GM12878 (cell line): Measurements from ENCODE around the gene TPGS1. TPM values are rescaled to one million over a fixed set of nuclear protein-coding genes. Genes with fewer than 3 reads are reported as not detected.

Source experiments
- ASH2L ChIP-seq: fragments of 300-600, 200-600 bp; sonication (generic); IDR thresholded peaks from 2 replicates; pipeline ENCODE4 v1.6.1; 2017; ENCODE audit warnings: low read depth, mild to moderate bottlenecking, borderline replicate concordance
- ATF2 ChIP-seq: IDR thresholded peaks from 2 replicates; pipeline ENCODE4 v1.6.1; 2012; ENCODE audit warnings: low read length, inconsistent platforms
- BMI1 ChIP-seq: fragments of 450-650 bp; IDR thresholded peaks from 2 replicates; pipeline ENCODE4 v1.6.1; 2016; ENCODE audit warnings: mild to moderate bottlenecking, moderate library complexity, borderline replicate concordance
- CBX3 ChIP-seq: fragments of 200-600 bp; sonication (generic); IDR thresholded peaks from 2 replicates; pipeline ENCODE4 v1.6.1; 2016; ENCODE audit warnings: low read depth, borderline replicate concordance
- CHD4 ChIP-seq: fragments of 200-600 bp; sonication (generic); IDR thresholded peaks from 2 replicates; pipeline ENCODE4 v1.6.1; 2016; ENCODE audit warnings: mild to moderate bottlenecking
- CTCF ChIP-seq, 3 experiments: IDR thresholded peaks in 2 of 3; conservative IDR thresholded peaks in 1 of 3; 2 replicates each; pipeline ENCODE4 v1.5.1; 2011; ENCODE audit warnings: low read depth in 3 of 3, low read length in 3 of 3, mild to moderate bottlenecking in 3 of 3, control low read depth in 2 of 3, moderate library complexity in 2 of 3, inconsistent platforms in 1 of 3, mixed read lengths in 1 of 3; ENCODE audit not compliant: control insufficient read depth in 2 of 3, insufficient read depth in 1 of 3; ENCODE audit errors: extremely low read depth in 1 of 3
- FOXK2 ChIP-seq: fragments of 450-650 bp; IDR thresholded peaks from 2 replicates; pipeline ENCODE4 v1.6.1; 2017; ENCODE audit warnings: mild to moderate bottlenecking, moderate library complexity
- FOXM1 ChIP-seq: IDR thresholded peaks from 2 replicates; pipeline ENCODE4 v1.6.1; 2012; ENCODE audit warnings: low read depth, mild to moderate bottlenecking, inconsistent platforms, low read length, moderate library complexity
- HDAC6 ChIP-seq: fragments of 200-600 bp; sonication (generic); IDR thresholded peaks from one replicate; pipeline ENCODE4 v1.8.0; 2017; ENCODE audit warnings: antibody characterized with exemption; ENCODE audit not compliant: unreplicated experiment
- JUNB ChIP-seq: IDR thresholded peaks from 2 replicates; pipeline ENCODE4 v1.6.1; 2016; ENCODE audit warnings: antibody characterized with exemption, mild to moderate bottlenecking
- NFYA ChIP-seq: IDR thresholded peaks from 2 replicates; pipeline ENCODE4 v1.6.1; 2011; ENCODE audit warnings: low read depth, mild to moderate bottlenecking, low read length, improper control_type of control experiment, borderline replicate concordance
- NR2C1 ChIP-seq: fragments of 450-650 bp; IDR thresholded peaks from 2 replicates; pipeline ENCODE4 v1.6.1; 2017; ENCODE audit warnings: antibody characterized with exemption, mild to moderate bottlenecking, moderate library complexity
- NR2C2 ChIP-seq: IDR thresholded peaks from 2 replicates; pipeline ENCODE4 v1.6.1; 2011; ENCODE audit warnings: borderline replicate concordance, low read depth; ENCODE audit not compliant: control insufficient read depth, insufficient read length
- POLR2AphosphoS2 ChIP-seq: IDR thresholded peaks from 2 replicates; pipeline ENCODE4 v1.6.1; 2011; ENCODE audit warnings: low read depth, mild to moderate bottlenecking, low read length, improper control_type of control experiment, moderate library complexity
- POLR2AphosphoS5 ChIP-seq: IDR thresholded peaks from 2 replicates; pipeline ENCODE4 v1.6.1; 2011; ENCODE audit warnings: mild to moderate bottlenecking, low read length, inconsistent platforms
- RAD21 ChIP-seq: IDR thresholded peaks from 2 replicates; pipeline ENCODE4 v1.6.1; 2011; ENCODE audit warnings: mild to moderate bottlenecking, low read depth, low read length, moderate library complexity; ENCODE audit not compliant: insufficient read depth
- RB1 ChIP-seq: fragments of 450-650 bp; formaldehyde crosslinking; IDR thresholded peaks from 2 replicates; pipeline ENCODE4 v1.6.1; 2017; ENCODE audit warnings: mild to moderate bottlenecking, borderline replicate concordance
- RELA ChIP-seq: fragments of 450-650 bp; IDR thresholded peaks from 2 replicates; pipeline ENCODE4 v1.8.0; 2014; ENCODE audit warnings: borderline replicate concordance; ENCODE audit not compliant: partially characterized antibody
- ZNF274 ChIP-seq: IDR thresholded peaks from one replicate; pipeline ENCODE4 v1.8.0; 2011; ENCODE audit not compliant: insufficient read length, insufficient read depth
- ZSCAN29 ChIP-seq: fragments of 450-650 bp; IDR thresholded peaks from 2 replicates; pipeline ENCODE4 v1.6.1; 2017; ENCODE audit warnings: mild to moderate bottlenecking, moderate library complexity
- polyA plus RNA-seq, 11 experiments: library from polyadenylated mRNA; depleted of rRNA in 4 of 11; unstranded in 6 of 11; stranded (reverse) in 5 of 11; fragments of >200 nt; fragmentation: Nextera tagmentation in 4 of 11; fragmentation: Illumina TruSeq in 1 of 11; extraction: Ambion mirVana in 4 of 11; extraction: Trizol in 1 of 11; gene quantifications; 1 replicate in 1 of 11; 2 replicates in 10 of 11; pipeline versions ENCODE4 v1.2.1 to v1.2.3, GENCODE V29; 2011 to 2016; ENCODE audit warnings: inconsistent platforms in 2 of 11, missing spikeins in 2 of 11, low read depth in 1 of 11
- total RNA-seq, 4 experiments: library from RNA; depleted of rRNA in 3 of 4; stranded (reverse); fragments of >200 nt in 3 of 4; fragmentation: Illumina TruSeq in 1 of 4; extraction: Trizol in 1 of 4; gene quantifications; 2 replicates each; pipeline versions ENCODE4 v1.2.1 to v1.2.3, GENCODE V29; 2013 to 2021
- TF ChIP-seq, protein P1 (sequence below): fragments of 450-650 bp; IDR thresholded peaks from 2 replicates; pipeline ENCODE4 v1.6.1; 2017; ENCODE audit warnings: mild to moderate bottlenecking, moderate library complexity
- TF ChIP-seq, protein P2 (sequence below): IDR thresholded peaks from 2 replicates; pipeline ENCODE4 v1.6.1; 2011; ENCODE audit warnings: low read depth, mild to moderate bottlenecking, low read length, moderate library complexity, borderline replicate concordance; ENCODE audit errors: extremely low read depth

The TPGS1 gene
- total and polyA plus RNA-seq, 10 of the 15 experiments (the other 5 are each of a cell fraction or from before 2014, with no cell fraction given) = 0.24 to 24.7 (median 7.7) TPM; not detected in 2

- TF ChIP-seq ASH2L (peak; percentile 57; the same call in 1 of the 2 replicates), FOXM1 (no peak), CTCF (IDR thresholded peaks at IDR 0.05 in 2 of 3, conservative IDR thresholded peaks at IDR 0.05 in 1 of 3; ENCODE audit: control insufficient read depth in 2 of 3, extremely low read depth in 1 of 3, insufficient read depth in 1 of 3, low read depth in 3 of 3, low read length in 3 of 3) (no peak), POLR2AphosphoS2 (0 out of 2 replicates have a peak, but pooled peaks have one; percentile 42), JUNB (no peak), ATF2 (no peak), ZNF274 (no peak), NR2C2 (no peak), RB1 (peak; percentile 74; the same call in 1 of the 2 replicates), ZSCAN29 (no peak), BMI1 (no peak), RELA (no peak), HDAC6 (no peak), CHD4 (no peak), RAD21 (no peak), NR2C1 (peak; percentile 95), POLR2AphosphoS5 (peak; percentile 55; the same call in 1 of the 2 replicates), FOXK2 (no peak), NFYA (no peak), CBX3 (no peak)
- TF ChIP-seq, protein P1, sequence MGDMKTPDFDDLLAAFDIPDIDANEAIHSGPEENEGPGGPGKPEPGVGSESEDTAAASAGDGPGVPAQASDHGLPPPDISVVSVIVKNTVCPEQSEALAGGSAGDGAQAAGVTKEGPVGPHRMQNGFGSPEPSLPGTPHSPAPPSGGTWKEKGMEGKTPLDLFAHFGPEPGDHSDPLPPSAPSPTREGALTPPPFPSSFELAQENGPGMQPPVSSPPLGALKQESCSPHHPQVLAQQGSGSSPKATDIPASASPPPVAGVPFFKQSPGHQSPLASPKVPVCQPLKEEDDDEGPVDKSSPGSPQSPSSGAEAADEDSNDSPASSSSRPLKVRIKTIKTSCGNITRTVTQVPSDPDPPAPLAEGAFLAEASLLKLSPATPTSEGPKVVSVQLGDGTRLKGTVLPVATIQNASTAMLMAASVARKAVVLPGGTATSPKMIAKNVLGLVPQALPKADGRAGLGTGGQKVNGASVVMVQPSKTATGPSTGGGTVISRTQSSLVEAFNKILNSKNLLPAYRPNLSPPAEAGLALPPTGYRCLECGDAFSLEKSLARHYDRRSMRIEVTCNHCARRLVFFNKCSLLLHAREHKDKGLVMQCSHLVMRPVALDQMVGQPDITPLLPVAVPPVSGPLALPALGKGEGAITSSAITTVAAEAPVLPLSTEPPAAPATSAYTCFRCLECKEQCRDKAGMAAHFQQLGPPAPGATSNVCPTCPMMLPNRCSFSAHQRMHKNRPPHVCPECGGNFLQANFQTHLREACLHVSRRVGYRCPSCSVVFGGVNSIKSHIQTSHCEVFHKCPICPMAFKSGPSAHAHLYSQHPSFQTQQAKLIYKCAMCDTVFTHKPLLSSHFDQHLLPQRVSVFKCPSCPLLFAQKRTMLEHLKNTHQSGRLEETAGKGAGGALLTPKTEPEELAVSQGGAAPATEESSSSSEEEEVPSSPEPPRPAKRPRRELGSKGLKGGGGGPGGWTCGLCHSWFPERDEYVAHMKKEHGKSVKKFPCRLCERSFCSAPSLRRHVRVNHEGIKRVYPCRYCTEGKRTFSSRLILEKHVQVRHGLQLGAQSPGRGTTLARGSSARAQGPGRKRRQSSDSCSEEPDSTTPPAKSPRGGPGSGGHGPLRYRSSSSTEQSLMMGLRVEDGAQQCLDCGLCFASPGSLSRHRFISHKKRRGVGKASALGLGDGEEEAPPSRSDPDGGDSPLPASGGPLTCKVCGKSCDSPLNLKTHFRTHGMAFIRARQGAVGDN = no peak
- TF ChIP-seq, protein P2, sequence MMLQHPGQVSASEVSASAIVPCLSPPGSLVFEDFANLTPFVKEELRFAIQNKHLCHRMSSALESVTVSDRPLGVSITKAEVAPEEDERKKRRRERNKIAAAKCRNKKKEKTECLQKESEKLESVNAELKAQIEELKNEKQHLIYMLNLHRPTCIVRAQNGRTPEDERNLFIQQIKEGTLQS = 0 out of 2 replicates have a peak, but pooled peaks have one; percentile 58
Measured at GRCh38 chr19:507286-508203, at the start of gene TPGS1 (continued).
